Activated CD4-positive, alpha-beta T cell treated with anti-CD3 and anti-CD28 coated beads for 48 hours (primary cell): ENCODE measurements around the gene RAPGEF4.

Source experiments
- DNase-seq: peaks from one replicate; pipeline ENCODE4 v3.0.0-alpha.2; 2020

The RAPGEF4 gene

GRCh38 chr2:172944794-172945509 is 209.3 kb downstream of the RAPGEF4 start:
- DNase-seq, result no peak

- DNase-seq, result no peak
Observed at GRCh38 chr2:172945510-172945850, 209.8 kb downstream of the RAPGEF4 start.

GRCh38 chr2:172947461-172948153 is 212.0 kb downstream of the RAPGEF4 start:
- DNase-seq, result no peak

- no peak for DNase-seq
Observed at GRCh38 chr2:172949522-172949921, 213.9 kb downstream of the RAPGEF4 start.

- DNase-seq, result no peak
Observed at GRCh38 chr2:172950565-172950964, 214.9 kb downstream of the RAPGEF4 start.

GRCh38 chr2:172951554-172951953 is 215.9 kb downstream of the RAPGEF4 start:
- DNase-seq, result no peak

- DNase-seq, result no peak
Observed at GRCh38 chr2:172953411-172953810, 217.8 kb downstream of the RAPGEF4 start.

GRCh38 chr2:172953970-172954852 is 218.6 kb downstream of the RAPGEF4 start:
- no peak for DNase-seq

- DNase-seq, result no peak
Observed at GRCh38 chr2:172955587-172955986, 219.9 kb downstream of the RAPGEF4 start.

GRCh38 chr2:172957734-172958133 is 222.1 kb downstream of the RAPGEF4 start:
- DNase-seq, result no peak

GRCh38 chr2:172962082-172962481 is 226.4 kb downstream of the RAPGEF4 start:
- DNase-seq, result no peak

- peak; percentile 41 for DNase-seq
Observed at GRCh38 chr2:172962824-172963223, 227.2 kb downstream of the RAPGEF4 start.

GRCh38 chr2:172964511-172965139 is 229.0 kb downstream of the RAPGEF4 start:
- DNase-seq, result no peak

GRCh38 chr2:172965433-172966212 is 230.0 kb downstream of the RAPGEF4 start:
- no peak for DNase-seq

GRCh38 chr2:172967036-172967982 is 231.7 kb downstream of the RAPGEF4 start:
- DNase-seq, result no peak

- no peak for DNase-seq
Observed at GRCh38 chr2:172968061-172968469, 232.4 kb downstream of the RAPGEF4 start.

GRCh38 chr2:172969166-172969565 is 233.5 kb downstream of the RAPGEF4 start:
- DNase-seq, result no peak

- no peak for DNase-seq
Observed at GRCh38 chr2:172969609-172970008, 234.0 kb downstream of the RAPGEF4 start.

GRCh38 chr2:172970660-172971059 is 235.0 kb downstream of the RAPGEF4 start:
- peak; percentile 63 for DNase-seq

- peak; percentile 69 for DNase-seq
Observed at GRCh38 chr2:172972005-172972619, 236.5 kb downstream of the RAPGEF4 start.

- no peak for DNase-seq
Observed at GRCh38 chr2:172974762-172975161, 239.1 kb downstream of the RAPGEF4 start.
